Progenitor cell of endocrine pancreas (in vitro differentiated cells): ENCODE data around the gene NADSYN1. TPM values are rescaled to one million over a fixed set of nuclear protein-coding genes. Genes with fewer than 3 reads are reported as not detected.

ENCODE experiments used
- DNase-seq: peaks from one replicate; pipeline ENCODE4 v3.0.0; 2021; ENCODE audit warnings: low spot score; ENCODE audit not compliant: unreplicated experiment
- H3K27ac Mint-ChIP-seq: 2 replicates; pipeline ENCODE4 v1.8.0; 2021; ENCODE audit warnings: mild to moderate bottlenecking, moderate library complexity, mixed read lengths
- H3K27me3 Mint-ChIP-seq: 2 replicates; pipeline ENCODE4 v1.8.0; 2021; ENCODE audit warnings: mixed read lengths
- H3K36me3 Mint-ChIP-seq: 2 replicates; pipeline ENCODE4 v1.8.0; 2022; ENCODE audit warnings: mixed read lengths; ENCODE audit not compliant: insufficient read depth
- H3K4me1 Mint-ChIP-seq: 2 replicates; pipeline ENCODE4 v1.8.0; 2021; ENCODE audit warnings: low read depth, mixed read lengths
- H3K4me3 Mint-ChIP-seq: 2 replicates; pipeline ENCODE4 v1.8.0; 2021; ENCODE audit warnings: low read depth, mild to moderate bottlenecking, moderate library complexity, mixed read lengths
- H3K9me3 Mint-ChIP-seq: 2 replicates; pipeline ENCODE4 v1.8.0; 2021; ENCODE audit warnings: low read depth, mixed read lengths
- total RNA-seq: library from RNA; stranded (reverse); gene quantifications from 2 replicates; pipeline ENCODE4 v1.2.1, GENCODE V29; 2021
- TF ChIP-seq, protein P1 (sequence below): fragments of 200-600 bp; sonication (generic); IDR thresholded peaks from one replicate; pipeline ENCODE4 v1.5.0; 2021; ENCODE audit warnings: antibody characterized with exemption, mild to moderate bottlenecking; ENCODE audit not compliant: unreplicated experiment

The NADSYN1 gene
- total RNA-seq, 1 donor from 2014 or later = 72.0 TPM

DNA sequence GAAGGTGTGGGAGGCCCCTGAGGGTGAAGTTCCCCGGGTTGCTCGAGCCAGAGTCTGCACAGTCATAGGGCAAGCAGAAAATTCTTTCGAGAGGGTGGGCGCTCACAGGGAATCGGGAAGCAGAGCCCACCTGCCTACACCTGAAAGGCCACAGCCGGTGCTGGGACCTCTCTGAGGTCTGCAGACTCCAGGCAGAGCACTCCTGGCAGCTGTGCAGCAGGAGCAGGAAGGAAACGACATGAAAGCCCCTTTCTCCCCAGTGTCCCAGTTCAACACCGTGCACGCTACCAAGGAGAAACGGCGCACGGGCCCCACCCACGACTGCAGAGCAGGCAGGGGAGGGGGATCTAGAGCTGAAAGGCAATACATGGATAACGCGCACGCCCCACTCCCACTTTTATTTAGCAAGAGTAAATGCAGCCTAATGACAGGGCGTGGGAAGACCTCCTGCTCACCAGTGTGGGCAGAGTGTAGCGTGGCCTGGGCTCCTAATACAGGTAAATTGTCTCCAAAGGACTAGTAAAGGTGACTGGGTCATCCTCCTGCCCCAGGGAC lies 18.4 kb upstream of the NADSYN1 start:
- Mint-ChIP-seq H3K36me3 (peaks cover 7% of the 10 kb centered on the region), H3K4me1 (no peaks in the 10 kb centered on the region), H3K4me3 (no peak overlapping the region), H3K9me3 (no peaks in the 10 kb centered on the region), H3K27ac (no peak overlapping the region), H3K27me3 (no peaks in the 10 kb centered on the region)
- TF ChIP-seq, protein P1, sequence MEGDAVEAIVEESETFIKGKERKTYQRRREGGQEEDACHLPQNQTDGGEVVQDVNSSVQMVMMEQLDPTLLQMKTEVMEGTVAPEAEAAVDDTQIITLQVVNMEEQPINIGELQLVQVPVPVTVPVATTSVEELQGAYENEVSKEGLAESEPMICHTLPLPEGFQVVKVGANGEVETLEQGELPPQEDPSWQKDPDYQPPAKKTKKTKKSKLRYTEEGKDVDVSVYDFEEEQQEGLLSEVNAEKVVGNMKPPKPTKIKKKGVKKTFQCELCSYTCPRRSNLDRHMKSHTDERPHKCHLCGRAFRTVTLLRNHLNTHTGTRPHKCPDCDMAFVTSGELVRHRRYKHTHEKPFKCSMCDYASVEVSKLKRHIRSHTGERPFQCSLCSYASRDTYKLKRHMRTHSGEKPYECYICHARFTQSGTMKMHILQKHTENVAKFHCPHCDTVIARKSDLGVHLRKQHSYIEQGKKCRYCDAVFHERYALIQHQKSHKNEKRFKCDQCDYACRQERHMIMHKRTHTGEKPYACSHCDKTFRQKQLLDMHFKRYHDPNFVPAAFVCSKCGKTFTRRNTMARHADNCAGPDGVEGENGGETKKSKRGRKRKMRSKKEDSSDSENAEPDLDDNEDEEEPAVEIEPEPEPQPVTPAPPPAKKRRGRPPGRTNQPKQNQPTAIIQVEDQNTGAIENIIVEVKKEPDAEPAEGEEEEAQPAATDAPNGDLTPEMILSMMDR = no peak
- DNase-seq = no peak

DNA sequence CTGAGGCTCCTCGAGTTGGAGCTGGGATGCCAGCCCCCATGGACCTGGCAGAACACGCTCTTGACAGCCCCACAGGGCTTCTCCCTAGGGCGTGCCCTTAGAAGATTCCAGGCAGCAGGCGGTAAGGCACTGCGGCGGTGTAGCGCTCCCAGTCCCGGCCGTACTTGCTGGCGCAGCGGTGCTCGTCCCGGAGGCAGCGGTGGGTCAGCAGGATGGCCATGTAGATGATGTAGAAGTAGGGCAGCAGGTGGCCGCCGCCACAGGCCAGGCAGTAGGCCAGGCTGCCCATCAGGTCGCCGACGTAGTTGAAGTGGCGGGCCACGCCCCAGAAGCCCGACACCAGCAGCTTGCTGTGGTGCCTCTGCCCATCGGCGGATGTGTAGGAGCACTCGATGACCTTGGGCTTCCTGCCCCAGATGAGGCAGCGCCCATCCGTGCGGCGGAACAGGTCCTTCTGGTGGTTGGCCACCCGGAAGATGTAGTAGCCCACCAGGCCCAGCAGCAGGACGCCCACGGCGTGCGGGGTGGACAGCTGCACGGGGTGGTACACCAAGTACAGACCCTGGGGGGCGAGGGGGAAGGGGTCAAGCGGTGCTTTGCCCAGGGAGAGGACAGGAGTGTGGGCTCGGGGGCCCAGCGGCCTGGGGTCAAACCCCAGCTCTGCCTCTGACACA lies 17.6 kb upstream of the NADSYN1 start:
- Mint-ChIP-seq H3K9me3 (no peaks in the 10 kb centered on the region), H3K36me3 (peaks cover 9% of the 10 kb centered on the region), H3K27me3 (no peaks in the 10 kb centered on the region), H3K4me3 (no peak overlapping the region), H3K4me1 (no peaks in the 10 kb centered on the region), H3K27ac (no peak overlapping the region)
- DNase-seq = no peak
- TF ChIP-seq, protein P1 = no peak

DNA sequence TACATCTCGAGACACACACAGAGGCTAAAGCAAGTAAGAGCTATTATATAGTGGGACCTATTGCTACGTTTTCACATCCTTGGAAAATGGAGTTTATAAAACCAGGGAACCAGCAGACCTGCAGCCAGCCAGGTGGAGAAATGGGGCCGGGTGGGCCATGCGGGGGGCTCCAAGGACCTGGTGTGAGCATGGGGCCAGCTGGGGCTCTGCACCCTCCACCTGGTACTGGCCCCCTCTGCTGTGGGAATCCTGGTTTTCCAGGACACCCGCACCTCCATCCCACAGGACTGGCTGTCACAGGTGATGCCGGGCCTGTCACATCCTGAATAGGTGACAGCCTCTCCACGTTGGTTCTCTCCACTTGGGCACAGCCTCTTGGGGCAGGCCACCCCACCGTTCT lies 16.1 kb upstream of the NADSYN1 start:
- no peaks in the 10 kb centered on the region for H3K27me3 Mint-ChIP-seq
- no peak for DNase-seq
- no peaks in the 10 kb centered on the region for H3K4me1 Mint-ChIP-seq
- H3K36me3 Mint-ChIP-seq = peaks cover 9% of the 10 kb centered on the region
- no peaks in the 10 kb centered on the region for H3K9me3 Mint-ChIP-seq
- TF ChIP-seq, protein P1 = no peak
- H3K4me3 Mint-ChIP-seq = no peak overlapping the region
- H3K27ac Mint-ChIP-seq = no peak overlapping the region

DNA sequence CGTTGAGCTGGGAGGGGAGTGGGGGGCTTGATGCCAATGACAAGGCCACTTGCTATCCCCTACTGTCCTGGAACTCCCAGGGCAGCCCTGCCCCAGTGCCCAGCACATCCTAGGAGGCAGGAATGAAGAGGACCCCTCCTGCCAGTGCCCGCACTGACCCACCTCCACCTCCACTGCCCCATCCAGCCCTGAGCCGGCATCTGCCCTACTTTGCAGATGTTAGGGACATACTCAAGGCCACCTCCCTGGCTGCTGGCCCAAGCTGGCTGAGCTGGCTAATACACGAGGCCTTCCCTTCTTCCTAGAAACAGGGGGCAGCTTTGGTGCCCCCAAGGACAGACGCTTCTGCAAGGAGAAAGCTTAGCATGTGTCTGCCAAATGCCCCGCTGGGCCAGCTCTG lies 15.6 kb upstream of the NADSYN1 start:
- H3K36me3 Mint-ChIP-seq = peaks cover 9% of the 10 kb centered on the region
- TF ChIP-seq, protein P1 = no peak
- no peak overlapping the region for H3K27ac Mint-ChIP-seq
- H3K4me1 Mint-ChIP-seq = no peaks in the 10 kb centered on the region
- H3K4me3 Mint-ChIP-seq = no peak overlapping the region
- no peaks in the 10 kb centered on the region for H3K27me3 Mint-ChIP-seq
- no peak for DNase-seq
- no peaks in the 10 kb centered on the region for H3K9me3 Mint-ChIP-seq

DNA sequence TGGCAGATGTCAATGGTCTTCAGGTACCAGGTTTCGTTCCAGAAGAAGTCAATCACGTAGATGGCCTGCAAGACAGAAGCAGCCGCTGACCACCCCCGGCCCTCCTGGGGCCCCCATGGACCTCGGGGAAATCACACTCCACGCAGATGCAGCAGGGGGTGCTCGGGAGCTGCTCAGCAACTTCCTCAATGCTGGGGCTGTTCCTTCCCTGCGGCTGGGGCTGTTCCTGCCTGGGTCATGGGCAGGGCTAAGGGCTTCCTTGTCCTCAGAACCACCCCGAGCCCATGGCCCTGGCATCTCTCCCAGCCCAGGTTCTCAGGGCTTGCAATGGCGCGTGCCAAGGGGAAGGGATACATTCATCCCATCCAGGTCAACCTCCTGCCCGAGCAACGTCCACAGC lies 15.1 kb upstream of the NADSYN1 start:
- Mint-ChIP-seq H3K9me3 (no peaks in the 10 kb centered on the region), H3K4me1 (no peaks in the 10 kb centered on the region), H3K4me3 (no peak overlapping the region), H3K27me3 (no peaks in the 10 kb centered on the region), H3K27ac (no peak overlapping the region), H3K36me3 (peaks cover 13% of the 10 kb centered on the region)
- DNase-seq = no peak
- TF ChIP-seq, protein P1 = no peak
